SK-N-MC (cell line): ENCODE data around the gene ZNF343.

Experiments
- EZH2 ChIP-seq: fragments of 200-600 bp; sonication (generic); IDR thresholded peaks from one replicate; pipeline ENCODE4 v1.6.1; 2017; ENCODE audit warnings: antibody characterized with exemption
- FOXP2 ChIP-seq: optimal IDR thresholded peaks from 2 replicates; pipeline ENCODE3; 2011; ENCODE audit warnings: mild to moderate bottlenecking, moderate library complexity; ENCODE audit not compliant: insufficient read depth; ENCODE audit errors: extremely low read length, control extremely low read depth
- POLR2AphosphoS5 ChIP-seq: IDR thresholded peaks from 2 replicates; pipeline ENCODE4 v1.6.1; 2012; ENCODE audit warnings: mild to moderate bottlenecking, low read depth, low read length, borderline replicate concordance

DNA sequence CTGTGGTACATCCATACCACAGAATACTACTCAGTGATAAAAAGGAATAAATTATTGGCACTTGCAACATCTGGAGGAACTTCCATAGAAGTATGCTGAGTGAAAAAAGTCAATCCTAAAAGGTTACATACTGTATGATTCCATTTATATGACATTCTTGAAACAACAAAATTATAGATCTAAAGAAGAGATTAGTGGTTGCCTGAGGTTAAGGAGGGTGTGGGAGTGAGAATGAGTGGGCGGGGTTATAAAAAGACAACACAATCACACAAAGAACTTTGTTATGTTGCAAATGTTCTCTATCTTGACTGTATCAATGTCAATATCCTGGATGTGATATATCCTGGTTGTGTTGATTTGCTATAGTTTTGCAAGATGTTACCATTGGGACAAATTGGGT is 59.3 kb downstream of the ZNF343 start:
- TF ChIP-seq POLR2AphosphoS5: no peak
- no peak for TF ChIP-seq EZH2
- TF ChIP-seq FOXP2: no peak
